Left ventricle myocardium inferior (tissue), 1 donor: ENCODE measurements around the gene APBA1. TPM values are rescaled to one million over a fixed set of nuclear protein-coding genes. Genes with fewer than 3 reads are reported as not detected.

ENCODE experiments used
- DNase-seq: peaks from one replicate; pipeline ENCODE4 v3.0.0-alpha.2; 2020
- H3K27ac ChIP-seq: fragments of 200-600 bp; replicated peaks from 2 replicates; pipeline ENCODE4 v1.8.0; 2021
- H3K27me3 ChIP-seq: fragments of 200-600 bp; 2 replicates; pipeline ENCODE4 v1.8.0; 2021; ENCODE audit warnings: low read depth
- H3K36me3 ChIP-seq: fragments of 200-600 bp; 2 replicates; pipeline ENCODE4 v1.8.0; 2021
- H3K4me1 ChIP-seq: fragments of 200-600 bp; 2 replicates; pipeline ENCODE4 v1.8.0; 2021
- H3K4me3 ChIP-seq: fragments of 200-600 bp; 2 replicates; pipeline ENCODE4 v1.8.0; 2021; ENCODE audit warnings: mild to moderate bottlenecking, moderate library complexity
- H3K9me3 ChIP-seq: fragments of 200-600 bp; replicated peaks from 2 replicates; pipeline ENCODE4 v1.8.0; 2021
- intact Hi-C: fragments of 100-400 bp; cut with micrococcal nuclease; formaldehyde crosslinking; loops from one replicate; pipeline ENCODE4 v1.11.0; 2022
- total RNA-seq: library from RNA; stranded (reverse); fragmentation: NEBNext Ultra II Directional; extraction: Animal tissue kit (Norgen Biotek cat#: 25700); gene quantifications from one replicate; pipeline ENCODE4 v1.2.1, GENCODE V29; 2021
- TF ChIP-seq, protein P1 (sequence below): fragments of 200-600 bp; IDR thresholded peaks from 2 replicates; pipeline ENCODE4 v1.8.0; 2021; ENCODE audit warnings: antibody characterized with exemption, mild to moderate bottlenecking, borderline replicate concordance
- donor health status: DM: no; HTN: yes; CAD: no; lungs with severe emphysema.

APBA1 gene
- total RNA-seq, 1 donor from 2014 or later = 3.0 TPM

GRCh38 chr9:69637193-69637816 lies 34.9 kb downstream of the APBA1 start:
- TF ChIP-seq, protein P1, sequence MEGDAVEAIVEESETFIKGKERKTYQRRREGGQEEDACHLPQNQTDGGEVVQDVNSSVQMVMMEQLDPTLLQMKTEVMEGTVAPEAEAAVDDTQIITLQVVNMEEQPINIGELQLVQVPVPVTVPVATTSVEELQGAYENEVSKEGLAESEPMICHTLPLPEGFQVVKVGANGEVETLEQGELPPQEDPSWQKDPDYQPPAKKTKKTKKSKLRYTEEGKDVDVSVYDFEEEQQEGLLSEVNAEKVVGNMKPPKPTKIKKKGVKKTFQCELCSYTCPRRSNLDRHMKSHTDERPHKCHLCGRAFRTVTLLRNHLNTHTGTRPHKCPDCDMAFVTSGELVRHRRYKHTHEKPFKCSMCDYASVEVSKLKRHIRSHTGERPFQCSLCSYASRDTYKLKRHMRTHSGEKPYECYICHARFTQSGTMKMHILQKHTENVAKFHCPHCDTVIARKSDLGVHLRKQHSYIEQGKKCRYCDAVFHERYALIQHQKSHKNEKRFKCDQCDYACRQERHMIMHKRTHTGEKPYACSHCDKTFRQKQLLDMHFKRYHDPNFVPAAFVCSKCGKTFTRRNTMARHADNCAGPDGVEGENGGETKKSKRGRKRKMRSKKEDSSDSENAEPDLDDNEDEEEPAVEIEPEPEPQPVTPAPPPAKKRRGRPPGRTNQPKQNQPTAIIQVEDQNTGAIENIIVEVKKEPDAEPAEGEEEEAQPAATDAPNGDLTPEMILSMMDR = no peak
- intact Hi-C loops = no loop called here
- no peaks in the 10 kb centered on the region for H3K27me3 ChIP-seq
- H3K4me3 ChIP-seq = no peak overlapping the region
- H3K27ac ChIP-seq = no peak overlapping the region
- DNase-seq = no peak
- peaks cover 4% of the 10 kb centered on the region for H3K4me1 ChIP-seq
- peaks cover 11% of the 10 kb centered on the region for H3K9me3 ChIP-seq
- H3K36me3 ChIP-seq = no peaks in the 10 kb centered on the region

DNA sequence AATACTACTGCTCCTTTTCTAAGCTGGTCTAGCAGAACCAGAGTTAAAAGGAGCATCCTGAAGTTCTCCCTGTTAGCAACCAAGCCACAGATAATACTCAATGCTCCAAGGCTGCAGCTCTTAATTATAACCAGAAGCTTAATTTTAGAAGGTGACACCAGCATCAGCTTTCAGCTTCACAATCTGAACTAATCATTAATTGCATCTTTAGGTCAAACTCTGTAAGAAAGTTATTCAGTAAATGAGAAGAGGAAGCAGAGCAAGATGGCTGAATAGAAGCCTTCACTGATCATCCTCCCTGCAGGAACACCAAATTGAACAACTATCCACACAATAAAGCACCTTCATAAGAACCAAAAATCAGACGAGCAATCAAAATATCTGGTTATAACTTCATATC lies 38.5 kb downstream of the APBA1 start:
- Histone ChIP-seq H3K27me3 (no peaks in the 10 kb centered on the region), H3K9me3 (no peaks in the 10 kb centered on the region), H3K4me1 (peaks cover 4% of the 10 kb centered on the region), H3K36me3 (no peaks in the 10 kb centered on the region), H3K4me3 (no peak overlapping the region), H3K27ac (no peak overlapping the region)
- TF ChIP-seq, protein P1 = no peak
- no peak for DNase-seq
- intact Hi-C loops = no loop called here

DNA sequence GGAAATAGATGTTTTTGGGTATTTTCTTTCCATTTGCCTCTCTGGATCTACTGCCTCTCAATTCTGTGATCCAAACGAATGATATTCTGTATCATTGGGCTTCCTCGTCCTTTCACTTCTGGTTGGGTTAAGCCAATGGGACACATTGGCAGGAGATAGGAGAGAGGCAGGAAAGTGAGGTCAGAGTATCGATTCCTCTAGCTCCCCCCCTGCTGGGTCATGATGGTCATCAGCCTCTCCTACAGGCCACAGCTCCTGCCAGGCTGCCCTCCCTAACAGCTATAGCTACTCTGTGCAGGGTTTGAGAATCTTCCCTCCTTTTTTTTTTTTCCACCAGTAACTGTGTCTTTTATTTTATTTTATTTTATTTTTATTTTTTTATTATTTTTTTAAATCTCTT lies 39.4 kb downstream of the APBA1 start:
- TF ChIP-seq, protein P1 = no peak
- Histone ChIP-seq H3K36me3 (no peaks in the 10 kb centered on the region), H3K27me3 (no peaks in the 10 kb centered on the region), H3K27ac (no peak overlapping the region), H3K4me1 (no peaks in the 10 kb centered on the region), H3K4me3 (no peak overlapping the region), H3K9me3 (no peaks in the 10 kb centered on the region)
- intact Hi-C loops = no loop called here
- no peak for DNase-seq

DNA sequence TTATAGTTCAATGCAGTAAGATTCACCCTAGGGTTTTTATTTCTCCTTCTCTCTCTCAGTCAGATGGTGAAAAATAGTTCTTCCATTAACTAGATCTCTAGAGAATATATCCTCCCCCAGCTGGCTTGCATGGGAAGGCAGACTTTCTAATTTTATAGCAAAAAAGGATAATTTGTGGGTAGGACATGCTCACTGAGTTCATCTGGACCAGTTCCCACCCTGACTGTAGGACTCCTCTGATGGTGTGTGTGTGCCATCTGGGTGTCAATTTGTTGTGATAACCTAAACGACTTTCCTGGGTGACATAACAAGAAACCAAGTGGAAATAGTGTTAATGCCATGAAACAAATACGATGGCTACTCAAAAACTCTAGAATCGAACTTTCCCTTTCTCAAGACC lies 44.9 kb downstream of the APBA1 start:
- Histone ChIP-seq H3K4me1 (peaks cover 7% of the 10 kb centered on the region), H3K36me3 (no peaks in the 10 kb centered on the region), H3K27me3 (no peaks in the 10 kb centered on the region), H3K9me3 (no peaks in the 10 kb centered on the region), H3K4me3 (no peak overlapping the region), H3K27ac (no peak overlapping the region)
- intact Hi-C loops = no loop called here
- TF ChIP-seq, protein P1 = no peak
- DNase-seq = no peak

GRCh38 chr9:69623276-69623675 lies 48.9 kb downstream of the APBA1 start:
- Histone ChIP-seq H3K27me3 (no peaks in the 10 kb centered on the region), H3K27ac (no peak overlapping the region), H3K36me3 (no peaks in the 10 kb centered on the region), H3K9me3 (no peaks in the 10 kb centered on the region), H3K4me1 (peaks cover 7% of the 10 kb centered on the region), H3K4me3 (no peak overlapping the region)
- intact Hi-C loops = no loop called here
- TF ChIP-seq, protein P1 = no peak
- no peak for DNase-seq
